Measurements from ENCODE around the gene CABP4. TPM values are rescaled to one million over a fixed set of nuclear protein-coding genes. Genes with fewer than 3 reads are reported as not detected.

Gene CABP4
- total and polyA plus RNA-seq, 10 of the 15 experiments (the other 5 are each of a cell fraction or from before 2014, with no cell fraction given): 0.04 to 0.41 (median 0.14) TPM; not detected in 2

GRCh38 chr11:67449116-67449844 lies 5.9 kb upstream of the CABP4 start:
- peaks cover 10% of the 10 kb centered on the region for H3K79me2 ChIP-seq (ENCODE audit: control insufficient read depth, insufficient read depth, low read length)
- ChIA-PET RAD21 (ENCODE audit: unreplicated experiment) (no interaction called here), POLR2A (interaction anchor here (0.7 to 1.9 kb wide), 8 partner anchors 9 to 1012 kb away, joined by 4 to 7 read pairs (median 4); partner anchors contain the start of gene PPP1CA), SMC1A (ENCODE audit: uncharacterized antibody, unreplicated experiment) (interaction anchor here (0.8 to 1.2 kb wide), 2 partner anchors 25 to 48 kb away, joined by 3 read pairs; partner anchors contain the start of gene PPP1CA), CTCF (interaction anchor here (0.6 to 1.2 kb wide), 4 partner anchors 10 to 48 kb away, joined by 3 to 5 read pairs (median 4); partner anchors contain the start of gene PPP1CA)
- no TSS peak for BruUV-seq (replicated peaks)
- H3K4me1 ChIP-seq (ENCODE audit: control insufficient read depth, insufficient read depth, low read length): peaks cover 30% of the 10 kb centered on the region
- H3K4me2 ChIP-seq (ENCODE audit: control insufficient read depth, insufficient read depth): no peak overlapping the region
- no peak overlapping the region for H3K27ac ChIP-seq (ENCODE audit: control insufficient read depth, insufficient read depth)
- no peak overlapping the region for H3K4me3 ChIP-seq
- no peak overlapping the region for H3K9ac ChIP-seq (ENCODE audit: control insufficient read depth, insufficient read depth, low read length)
- intact Hi-C loops (cut with micrococcal nuclease; ENCODE audit: unreplicated experiment) (no loop called here), in situ Hi-C loops (cut with MboI) (no loop called here)
- TF ChIP-seq, protein P1, sequence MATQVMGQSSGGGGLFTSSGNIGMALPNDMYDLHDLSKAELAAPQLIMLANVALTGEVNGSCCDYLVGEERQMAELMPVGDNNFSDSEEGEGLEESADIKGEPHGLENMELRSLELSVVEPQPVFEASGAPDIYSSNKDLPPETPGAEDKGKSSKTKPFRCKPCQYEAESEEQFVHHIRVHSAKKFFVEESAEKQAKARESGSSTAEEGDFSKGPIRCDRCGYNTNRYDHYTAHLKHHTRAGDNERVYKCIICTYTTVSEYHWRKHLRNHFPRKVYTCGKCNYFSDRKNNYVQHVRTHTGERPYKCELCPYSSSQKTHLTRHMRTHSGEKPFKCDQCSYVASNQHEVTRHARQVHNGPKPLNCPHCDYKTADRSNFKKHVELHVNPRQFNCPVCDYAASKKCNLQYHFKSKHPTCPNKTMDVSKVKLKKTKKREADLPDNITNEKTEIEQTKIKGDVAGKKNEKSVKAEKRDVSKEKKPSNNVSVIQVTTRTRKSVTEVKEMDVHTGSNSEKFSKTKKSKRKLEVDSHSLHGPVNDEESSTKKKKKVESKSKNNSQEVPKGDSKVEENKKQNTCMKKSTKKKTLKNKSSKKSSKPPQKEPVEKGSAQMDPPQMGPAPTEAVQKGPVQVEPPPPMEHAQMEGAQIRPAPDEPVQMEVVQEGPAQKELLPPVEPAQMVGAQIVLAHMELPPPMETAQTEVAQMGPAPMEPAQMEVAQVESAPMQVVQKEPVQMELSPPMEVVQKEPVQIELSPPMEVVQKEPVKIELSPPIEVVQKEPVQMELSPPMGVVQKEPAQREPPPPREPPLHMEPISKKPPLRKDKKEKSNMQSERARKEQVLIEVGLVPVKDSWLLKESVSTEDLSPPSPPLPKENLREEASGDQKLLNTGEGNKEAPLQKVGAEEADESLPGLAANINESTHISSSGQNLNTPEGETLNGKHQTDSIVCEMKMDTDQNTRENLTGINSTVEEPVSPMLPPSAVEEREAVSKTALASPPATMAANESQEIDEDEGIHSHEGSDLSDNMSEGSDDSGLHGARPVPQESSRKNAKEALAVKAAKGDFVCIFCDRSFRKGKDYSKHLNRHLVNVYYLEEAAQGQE (IDR thresholded peaks at IDR 0.05; ENCODE audit: low read depth, low read length): no peak
- TF ChIP-seq, protein P2, sequence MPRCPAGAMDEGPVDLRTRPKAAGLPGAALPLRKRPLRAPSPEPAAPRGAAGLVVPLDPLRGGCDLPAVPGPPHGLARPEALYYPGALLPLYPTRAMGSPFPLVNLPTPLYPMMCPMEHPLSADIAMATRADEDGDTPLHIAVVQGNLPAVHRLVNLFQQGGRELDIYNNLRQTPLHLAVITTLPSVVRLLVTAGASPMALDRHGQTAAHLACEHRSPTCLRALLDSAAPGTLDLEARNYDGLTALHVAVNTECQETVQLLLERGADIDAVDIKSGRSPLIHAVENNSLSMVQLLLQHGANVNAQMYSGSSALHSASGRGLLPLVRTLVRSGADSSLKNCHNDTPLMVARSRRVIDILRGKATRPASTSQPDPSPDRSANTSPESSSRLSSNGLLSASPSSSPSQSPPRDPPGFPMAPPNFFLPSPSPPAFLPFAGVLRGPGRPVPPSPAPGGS (IDR thresholded peaks at IDR 0.05; ENCODE audit: borderline replicate concordance, insufficient read depth, low read depth, low read length, poor library complexity, severe bottlenecking): no peak
- FAIRE-seq: no peak
- H4K20me1 ChIP-seq (ENCODE audit: control insufficient read depth, insufficient read depth): no peaks in the 10 kb centered on the region
- no peaks in the 10 kb centered on the region for H3K9me3 ChIP-seq (replicated peaks; ENCODE audit: control insufficient read depth, insufficient read depth, low read length)
- H3K36me3 ChIP-seq (ENCODE audit: control insufficient read depth in 2 of 2, insufficient read depth in 2 of 2, low read length in 1 of 2): no peaks in the 10 kb centered on the region
- ATAC-seq: no peak
- H2AFZ ChIP-seq (ENCODE audit: control insufficient read depth, low read depth, low read length): no peak overlapping the region
- DNase-seq (ENCODE audit: low read depth, low spot score): no peak
- 61% methylated on average over 9 of the region's 9 CpGs for WGBS (ENCODE audit: insufficient coverage, insufficient replicate concordance, low lambda C conversion rate, missing lambda C conversion rate)
- H3K27me3 ChIP-seq (replicated peaks in 1 of 2; ENCODE audit: control insufficient read depth in 2 of 2, insufficient read depth in 2 of 2, low read length in 1 of 2): no peaks in the 10 kb centered on the region

Data from GM12878 (cell line).